ENCODE data around the gene DNAJA4. TPM values are rescaled to one million over a fixed set of nuclear protein-coding genes. Genes with fewer than 3 reads are reported as not detected.

Gene DNAJA4
- total RNA-seq, 4 donors from 2014 or later = 9.9 to 33.9 (median 24.5) TPM

GRCh38 chr15:78247911-78248310 is 16.5 kb upstream of the DNAJA4 start:
- Histone ChIP-seq H3K4me1 (no peaks in the 10 kb centered on the region), H3K27me3 (no peaks in the 10 kb centered on the region), H3K9me3 (no peaks in the 10 kb centered on the region), H3K27ac (no peak overlapping the region), H3K4me3 (no peak overlapping the region), H3K36me3 (no peaks in the 10 kb centered on the region)
- ATAC-seq = no peak
- no peak for TF ChIP-seq POLR2A (IDR thresholded peaks at IDR 0.05)
- TF ChIP-seq, protein P1, sequence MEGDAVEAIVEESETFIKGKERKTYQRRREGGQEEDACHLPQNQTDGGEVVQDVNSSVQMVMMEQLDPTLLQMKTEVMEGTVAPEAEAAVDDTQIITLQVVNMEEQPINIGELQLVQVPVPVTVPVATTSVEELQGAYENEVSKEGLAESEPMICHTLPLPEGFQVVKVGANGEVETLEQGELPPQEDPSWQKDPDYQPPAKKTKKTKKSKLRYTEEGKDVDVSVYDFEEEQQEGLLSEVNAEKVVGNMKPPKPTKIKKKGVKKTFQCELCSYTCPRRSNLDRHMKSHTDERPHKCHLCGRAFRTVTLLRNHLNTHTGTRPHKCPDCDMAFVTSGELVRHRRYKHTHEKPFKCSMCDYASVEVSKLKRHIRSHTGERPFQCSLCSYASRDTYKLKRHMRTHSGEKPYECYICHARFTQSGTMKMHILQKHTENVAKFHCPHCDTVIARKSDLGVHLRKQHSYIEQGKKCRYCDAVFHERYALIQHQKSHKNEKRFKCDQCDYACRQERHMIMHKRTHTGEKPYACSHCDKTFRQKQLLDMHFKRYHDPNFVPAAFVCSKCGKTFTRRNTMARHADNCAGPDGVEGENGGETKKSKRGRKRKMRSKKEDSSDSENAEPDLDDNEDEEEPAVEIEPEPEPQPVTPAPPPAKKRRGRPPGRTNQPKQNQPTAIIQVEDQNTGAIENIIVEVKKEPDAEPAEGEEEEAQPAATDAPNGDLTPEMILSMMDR (IDR thresholded peaks at IDR 0.05) = no peak
- TF ChIP-seq POLR2AphosphoS5 (IDR thresholded peaks at IDR 0.05) = no peak
- WGBS, 2 donors (ENCODE audit: low coverage in 1 of 2) = no CpG with 5 or more reads among the region's 1 CpG

DNA sequence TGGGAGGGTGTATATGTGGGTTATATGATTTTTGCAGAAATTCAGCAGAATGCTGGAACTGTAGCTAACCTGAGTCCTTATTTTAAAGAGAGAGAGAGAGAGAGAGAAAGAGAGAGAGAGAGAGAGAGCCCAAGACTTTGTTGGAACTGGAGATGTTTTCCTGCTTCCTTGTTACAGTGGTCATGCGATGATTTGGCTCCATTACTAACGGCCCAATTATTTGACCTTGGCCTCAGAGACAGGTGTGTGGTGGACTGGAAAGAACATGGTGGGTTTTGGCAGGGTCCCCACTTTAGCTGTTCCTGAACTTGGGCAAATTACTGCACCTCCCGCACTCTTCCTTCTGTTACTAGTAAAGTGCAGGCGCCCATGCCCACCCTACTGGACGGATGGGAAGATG is 15.2 kb upstream of the DNAJA4 start:
- Histone ChIP-seq H3K4me3 (no peak overlapping the region), H3K4me1 (no peaks in the 10 kb centered on the region), H3K27me3 (no peaks in the 10 kb centered on the region), H3K36me3 (no peaks in the 10 kb centered on the region), H3K27ac (no peak overlapping the region), H3K9me3 (no peaks in the 10 kb centered on the region)
- ATAC-seq = no peak
- 76 to 90% methylated on average over 4 of the region's 5 CpGs for WGBS, 2 donors (ENCODE audit: low coverage in 1 of 2)
- TF ChIP-seq POLR2AphosphoS5 (IDR thresholded peaks at IDR 0.05) = no peak
- TF ChIP-seq, protein P1 (IDR thresholded peaks at IDR 0.05) = no peak
- TF ChIP-seq EP300 (IDR thresholded peaks at IDR 0.05) = no peak
- no peak for TF ChIP-seq POLR2A (IDR thresholded peaks at IDR 0.05)

- no peaks in the 10 kb centered on the region for H3K36me3 ChIP-seq
- TF ChIP-seq POLR2A (IDR thresholded peaks at IDR 0.05) = no peak
- 80 to 89% methylated on average over 4 to 6 of the region's 9 CpGs for WGBS, 2 donors (ENCODE audit: low coverage in 1 of 2)
- no peaks in the 10 kb centered on the region for H3K9me3 ChIP-seq
- no peak overlapping the region for H3K27ac ChIP-seq
- no peak overlapping the region for H3K4me3 ChIP-seq
- no peaks in the 10 kb centered on the region for H3K4me1 ChIP-seq
- no peak for ATAC-seq
- H3K27me3 ChIP-seq = no peaks in the 10 kb centered on the region
These were observed 13.2 kb upstream of the DNAJA4 start for GRCh38 chr15:78251136-78251535.

DNA sequence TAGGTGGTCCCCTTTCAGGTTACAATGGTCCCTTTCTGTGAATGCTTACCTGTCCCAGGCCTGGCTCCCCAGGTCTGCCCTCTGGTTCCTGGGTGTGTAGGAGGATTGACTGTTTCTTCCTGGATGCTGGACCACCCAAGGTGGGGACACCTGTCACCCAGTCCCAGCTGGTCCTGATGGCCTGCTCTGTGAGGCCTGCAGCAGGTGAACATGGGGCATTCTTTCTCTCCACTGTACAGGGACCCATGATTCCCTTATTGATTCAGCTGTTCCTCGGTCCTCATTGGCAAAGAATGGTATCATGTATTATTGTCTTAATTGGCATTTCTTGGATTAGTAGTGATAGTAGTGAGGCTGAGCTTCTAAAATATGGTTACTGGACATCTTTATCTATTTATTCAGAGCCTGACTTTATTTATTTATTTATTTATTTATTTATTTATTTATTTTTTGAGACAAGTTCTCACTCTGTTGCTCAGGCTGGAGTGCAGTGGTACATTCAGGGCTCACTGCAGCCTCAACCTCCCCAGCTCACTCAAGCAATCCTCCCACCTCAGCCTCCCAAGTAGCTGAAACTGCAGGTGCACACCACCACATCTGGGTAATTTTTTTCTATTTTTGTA is 8.8 kb upstream of the DNAJA4 start:
- WGBS, 2 donors (ENCODE audit: low coverage in 1 of 2) = 100% methylated on average over 1 of the region's 1 CpG; no CpG with 5 or more reads in 1 of the 2 donors
- no peak for ATAC-seq
- TF ChIP-seq EP300 (IDR thresholded peaks at IDR 0.05) (no peak), POLR2A (IDR thresholded peaks at IDR 0.05) (no peak), POLR2AphosphoS5 (IDR thresholded peaks at IDR 0.05) (no peak)
- TF ChIP-seq, protein P1 (IDR thresholded peaks at IDR 0.05) = no peak
- Histone ChIP-seq H3K4me1 (no peaks in the 10 kb centered on the region), H3K4me3 (no peak overlapping the region), H3K36me3 (no peaks in the 10 kb centered on the region), H3K9me3 (no peaks in the 10 kb centered on the region), H3K27ac (no peak overlapping the region), H3K27me3 (no peaks in the 10 kb centered on the region)

- Histone ChIP-seq H3K4me3 (no peak overlapping the region), H3K36me3 (no peaks in the 10 kb centered on the region), H3K27me3 (no peaks in the 10 kb centered on the region), H3K4me1 (no peaks in the 10 kb centered on the region), H3K27ac (no peak overlapping the region), H3K9me3 (no peaks in the 10 kb centered on the region)
- 71 to 82% methylated on average over 2 to 3 of the region's 3 CpGs for WGBS, 2 donors (ENCODE audit: low coverage in 1 of 2)
- TF ChIP-seq, protein P1 (IDR thresholded peaks at IDR 0.05) = no peak
- TF ChIP-seq POLR2AphosphoS5 (IDR thresholded peaks at IDR 0.05) (no peak), EP300 (IDR thresholded peaks at IDR 0.05) (no peak), POLR2A (IDR thresholded peaks at IDR 0.05) (no peak)
- ATAC-seq = no peak
These were observed 8.3 kb upstream of the DNAJA4 start for GRCh38 chr15:78256044-78256437.

Data from gastroesophageal sphincter (tissue), 4 donors.